HG02973 (cell line): ENCODE measurements around the gene MAPK1.
A peak's percentile ranks its signal among the peaks of the same experiment; 100 is the strongest.
"Not testable (repeated sequence)": the region's sequence is repeated elsewhere in the genome, so short reads cannot be mapped to it uniquely, and the experiment has no call there.

ENCODE experiments used
- ATAC-seq: cut with Tn5 transposase; IDR thresholded peaks from one replicate; pipeline ENCODE4 v1.9.1; 2021; ENCODE audit warnings: moderate library complexity; ENCODE audit not compliant: unreplicated experiment

MAPK1 gene

GRCh38 chr22:21867528-21868266 is at the start of gene MAPK1:
Gene MAPK1 (minus strand): TSS chr22:21867645. CDS start chr22:21867440, 205 bp downstream.
- peak; percentile 70 for ATAC-seq

DNA sequence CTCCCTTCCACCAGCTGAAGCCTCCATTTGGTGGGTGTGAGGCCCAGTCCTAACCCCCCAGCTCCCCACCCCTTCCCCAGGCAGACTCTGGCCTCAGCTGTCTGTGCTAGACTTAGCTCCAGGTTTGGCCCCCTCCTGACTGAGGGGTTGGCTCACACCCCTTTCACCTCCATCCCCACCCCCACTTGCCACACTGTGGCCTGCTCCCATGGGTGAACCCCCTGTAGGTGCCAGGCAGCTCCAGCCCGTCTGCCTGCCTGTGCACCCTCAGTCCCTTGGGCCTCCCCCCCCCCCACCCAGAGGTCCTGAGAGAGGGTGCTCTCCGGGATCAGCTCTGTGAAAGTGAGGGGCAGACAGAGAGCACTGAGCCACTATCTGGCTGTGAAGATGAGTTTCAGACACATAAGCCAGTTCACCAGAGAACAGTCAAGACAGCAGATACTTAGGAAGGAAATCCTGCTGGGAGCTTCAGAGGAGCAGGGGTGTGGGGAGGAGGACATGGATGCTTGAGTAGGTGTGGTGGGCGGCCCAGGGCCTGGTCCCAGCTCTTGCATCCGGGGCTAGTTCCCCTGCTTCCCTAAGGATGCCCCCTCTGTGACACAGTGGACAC is 49.0 kb upstream of the MAPK1 start:
- no peak for ATAC-seq

DNA sequence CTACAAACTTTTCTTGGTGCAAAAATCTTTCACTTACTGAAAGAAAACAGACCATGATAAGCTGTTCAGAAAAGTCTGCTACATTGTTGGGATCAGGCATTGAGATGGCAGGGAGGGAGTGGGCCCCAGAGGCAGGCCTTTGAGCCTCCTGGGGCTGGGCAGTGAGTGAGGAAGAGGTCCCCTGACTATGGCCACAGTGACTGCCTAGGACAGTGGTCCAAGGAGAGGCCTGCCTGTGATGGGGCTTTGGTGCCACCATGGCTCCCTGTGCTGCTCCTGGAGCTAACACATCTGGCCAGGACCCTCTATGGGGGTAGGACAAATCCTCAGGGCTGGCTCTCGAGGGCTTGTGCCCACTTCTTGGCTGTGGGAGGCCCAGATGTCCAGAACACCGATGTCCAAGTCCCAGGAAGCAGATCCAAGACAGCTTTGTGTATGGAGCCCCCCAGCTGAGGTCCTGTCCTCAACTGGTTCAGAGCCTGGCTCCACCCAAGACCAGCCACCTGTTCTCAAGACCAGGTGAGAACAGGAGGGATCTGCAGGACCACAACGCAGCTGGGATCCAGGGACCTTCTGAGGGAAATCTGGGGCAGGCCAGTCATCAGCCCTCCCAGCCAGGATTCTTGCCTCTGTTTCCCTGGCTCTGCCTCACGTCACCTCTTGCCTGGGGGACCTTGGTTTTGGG is 48.3 kb upstream of the MAPK1 start:
- no peak for ATAC-seq

GRCh38 chr22:21914033-21914642 is 46.7 kb upstream of the MAPK1 start:
- not testable (repeated sequence) for ATAC-seq

- ATAC-seq, result not testable (repeated sequence)
Measured at GRCh38 chr22:21910367-21910766, 42.9 kb upstream of the MAPK1 start.

DNA sequence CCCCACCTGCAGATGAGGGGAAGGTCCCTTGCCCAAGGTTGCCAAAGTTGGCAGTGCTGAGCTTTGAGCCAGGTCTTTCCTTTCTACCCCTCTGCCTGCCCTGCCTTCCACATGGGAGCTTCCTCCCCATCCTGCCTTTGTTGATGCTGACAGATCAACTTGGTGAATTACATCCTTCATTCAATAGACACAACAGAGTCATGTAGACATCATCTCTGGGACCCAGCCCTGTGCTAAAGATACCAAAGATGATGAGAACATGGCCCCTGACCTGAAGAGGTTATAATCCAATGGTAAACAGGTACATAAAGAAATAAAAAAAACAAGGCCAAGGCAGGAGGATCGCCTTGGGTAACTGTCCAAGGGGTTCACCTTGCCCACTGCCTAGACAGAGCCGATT is 42.4 kb upstream of the MAPK1 start:
- no peak for ATAC-seq

GRCh38 chr22:21907638-21908522 is 40.4 kb upstream of the MAPK1 start:
- ATAC-seq, result no peak

DNA sequence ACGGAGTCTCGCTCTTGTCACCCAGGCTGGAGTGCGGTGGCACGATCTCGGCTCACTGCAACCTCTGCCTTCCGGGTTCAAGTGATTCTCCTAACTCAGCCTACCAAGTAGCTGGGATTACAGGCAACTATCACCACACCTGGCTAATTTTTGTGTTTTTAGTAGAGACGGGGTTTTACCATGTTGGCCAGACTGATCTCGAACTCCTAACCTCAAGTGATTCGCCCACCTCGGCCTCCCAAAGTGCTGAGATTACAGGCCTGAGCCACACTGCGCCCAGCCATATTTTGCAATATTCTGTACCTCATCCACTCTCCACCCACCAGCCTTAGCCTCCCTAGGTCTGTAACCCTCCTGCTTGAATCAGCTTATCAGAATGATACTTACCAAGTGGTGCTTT is 37.8 kb upstream of the MAPK1 start:
- not testable (repeated sequence) for ATAC-seq

- no peak for ATAC-seq
Measured at GRCh38 chr22:21904250-21904789, 36.9 kb upstream of the MAPK1 start.

DNA sequence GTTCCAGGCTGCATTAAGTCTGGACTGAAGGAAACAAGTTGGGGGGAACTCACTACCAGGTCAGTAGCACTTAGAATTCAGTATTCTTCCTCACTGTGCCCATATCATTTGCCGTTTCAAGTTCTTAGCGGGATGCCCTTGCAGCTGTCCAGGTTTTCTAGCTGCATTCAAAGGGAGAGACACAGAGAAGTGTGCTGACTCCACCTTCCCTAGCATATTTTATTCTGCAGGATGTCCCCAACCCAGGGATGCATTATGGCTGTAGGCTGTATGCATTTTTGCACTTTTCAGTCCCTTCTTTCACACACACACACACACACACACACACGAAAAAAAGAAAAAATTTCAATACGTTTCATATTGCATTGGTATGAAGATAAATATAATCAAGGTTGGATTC is 35.8 kb upstream of the MAPK1 start:
- ATAC-seq, result no peak

DNA sequence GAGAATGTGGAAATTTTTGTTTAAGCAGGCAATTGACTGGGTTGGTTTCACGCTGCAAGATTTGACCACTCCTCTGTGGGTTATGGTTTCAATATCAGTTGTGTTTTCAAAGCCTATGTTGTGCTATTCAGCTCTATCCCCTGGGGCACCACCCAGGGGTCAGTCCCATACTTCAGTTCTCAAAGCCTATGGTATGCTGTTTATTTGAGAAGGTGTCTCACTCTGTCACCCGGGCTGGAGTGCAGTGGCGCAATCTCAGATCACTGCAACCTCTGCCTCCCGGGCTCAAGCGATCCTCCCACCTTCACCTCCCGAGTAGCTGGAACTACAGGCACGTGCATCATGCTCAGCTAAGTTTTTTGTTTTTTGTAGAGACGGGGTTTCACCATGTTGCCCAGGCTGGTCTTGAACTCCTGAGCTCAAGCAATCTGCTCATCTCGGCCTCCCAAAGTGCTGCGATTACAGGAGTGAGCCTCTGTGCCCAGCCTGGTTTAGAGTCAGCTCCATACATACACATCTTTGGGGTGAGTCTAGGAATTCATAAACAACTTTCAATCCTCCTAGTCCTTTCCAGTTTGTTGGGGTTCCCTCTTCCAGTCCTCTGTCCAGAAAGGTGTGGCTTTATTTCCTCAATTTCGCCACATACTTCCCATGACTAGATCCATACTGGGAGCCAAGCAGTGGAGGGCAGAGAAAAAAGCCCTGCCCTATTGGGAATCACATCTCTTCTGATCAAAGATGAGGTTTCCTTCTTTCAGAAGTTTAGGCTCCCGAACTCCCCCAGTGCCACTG is 35.0 kb upstream of the MAPK1 start:
- ATAC-seq, result no peak

GRCh38 chr22:21898354-21898896 is 31.0 kb upstream of the MAPK1 start:
- ATAC-seq, result no peak

DNA sequence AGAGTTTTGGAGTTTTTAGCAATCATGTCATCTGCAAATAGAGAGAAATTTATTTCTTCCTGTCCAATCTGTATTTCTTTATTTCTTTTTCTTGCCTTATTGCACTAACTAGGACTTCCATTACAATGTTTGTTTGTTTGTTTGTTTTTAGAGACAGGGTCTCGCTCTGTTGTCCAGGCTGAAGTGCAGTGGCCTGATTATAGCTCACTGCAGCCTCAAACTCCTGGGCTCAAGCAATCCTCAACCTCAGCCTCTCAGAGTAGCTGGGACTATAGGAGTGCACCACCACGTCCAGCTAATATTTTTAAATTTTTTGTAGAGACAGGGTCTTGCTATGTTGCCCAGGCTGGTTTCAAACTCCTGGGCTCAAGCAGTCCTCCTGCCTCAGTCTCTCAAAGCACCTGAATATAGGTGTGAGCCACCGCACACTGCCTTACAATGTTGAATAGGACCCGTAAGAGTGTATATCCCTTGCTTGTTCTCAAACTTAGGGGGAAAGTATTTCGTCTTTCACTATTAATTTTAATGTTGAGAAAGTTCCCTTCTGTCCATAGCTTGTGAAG is 29.6 kb upstream of the MAPK1 start:
- ATAC-seq, result no peak

DNA sequence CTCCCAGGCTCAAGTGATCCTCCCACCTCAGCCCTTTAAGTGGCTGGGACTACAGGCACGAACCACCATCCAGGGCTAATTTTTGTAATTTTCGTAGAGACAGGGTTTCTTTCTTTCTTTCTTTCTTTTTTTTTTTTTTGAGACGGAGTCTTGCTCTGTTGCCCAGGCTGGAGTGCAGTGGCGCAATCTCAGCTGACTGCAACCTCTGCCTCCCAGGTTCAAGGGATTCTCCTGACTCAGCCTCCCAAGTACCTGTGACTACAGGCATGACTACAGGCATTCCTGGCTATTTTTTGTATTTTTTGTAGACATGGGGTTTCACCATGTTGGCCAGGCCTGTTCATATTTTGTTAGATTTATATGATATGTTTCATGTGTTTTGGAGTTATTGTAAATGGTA is 28.8 kb upstream of the MAPK1 start:
- ATAC-seq, result not testable (repeated sequence)

GRCh38 chr22:21894799-21895198 is 27.4 kb upstream of the MAPK1 start:
- no peak for ATAC-seq

DNA sequence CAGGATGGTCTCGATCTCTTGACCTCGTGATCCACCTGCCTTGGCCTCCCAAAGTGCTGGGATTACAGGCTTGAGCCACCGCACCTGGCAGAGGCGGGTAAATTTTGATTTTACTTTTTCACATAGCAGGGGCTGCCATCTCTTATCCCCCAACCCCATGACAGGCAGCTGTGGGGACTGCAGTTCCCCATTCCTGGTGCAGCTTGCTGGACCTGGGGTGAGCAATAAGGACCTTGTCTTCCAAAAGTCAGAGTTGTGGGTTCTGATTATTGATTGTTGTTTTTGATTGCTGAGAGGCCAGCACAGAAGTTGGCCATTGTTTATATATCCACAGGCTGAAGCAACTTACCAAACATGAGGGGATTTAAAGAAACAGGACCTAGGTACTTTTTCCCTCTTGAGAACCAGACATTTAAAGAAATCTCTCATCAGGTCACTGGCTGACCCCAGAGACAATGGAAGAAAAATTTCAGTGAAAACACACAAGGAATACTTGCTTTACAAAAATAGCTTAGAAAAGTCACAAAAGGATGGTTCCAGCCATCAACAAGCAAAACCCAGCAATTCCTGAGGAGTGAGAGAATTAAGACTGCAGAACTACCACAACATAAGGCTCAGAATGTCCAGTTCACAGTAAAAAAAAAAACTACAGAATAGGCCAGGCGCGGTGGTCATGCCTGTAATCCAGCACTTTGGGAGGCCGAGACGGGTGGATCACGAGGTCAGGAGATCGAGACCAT is 22.0 kb upstream of the MAPK1 start:
- ATAC-seq, result no peak

- ATAC-seq, result no peak
Measured at GRCh38 chr22:21887841-21888240, 20.4 kb upstream of the MAPK1 start.

- ATAC-seq, result not testable (repeated sequence)
Measured at GRCh38 chr22:21883930-21884329, 16.5 kb upstream of the MAPK1 start.
